ENCODE results near the gene KCNMA1. TPM values are rescaled to one million over a fixed set of nuclear protein-coding genes. Genes with fewer than 3 reads are reported as not detected.

The KCNMA1 gene
- total RNA-seq, 1 experiment from 2014 or later: 0.49 TPM

DNA sequence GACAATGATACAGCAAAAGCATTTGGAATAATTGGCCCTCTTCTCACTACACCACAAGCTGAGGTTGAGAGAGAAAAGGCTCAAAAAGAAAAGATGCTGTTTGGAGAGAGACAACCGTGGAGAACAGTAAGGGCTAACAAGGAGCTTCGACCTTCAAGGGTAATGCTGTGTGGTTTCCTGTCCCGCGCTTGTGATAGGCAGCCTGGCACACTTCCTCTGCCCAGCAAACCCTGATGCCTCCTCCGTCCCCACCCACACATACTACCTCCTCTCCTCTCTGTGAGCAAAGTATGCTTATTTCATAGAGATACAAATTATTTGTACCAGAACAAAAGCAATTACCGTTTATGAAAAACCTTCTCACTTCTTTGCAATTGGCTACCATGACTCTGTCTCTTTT, 755.4 kb downstream of the KCNMA1 start (continued):
- TF ChIP-seq, protein P1, sequence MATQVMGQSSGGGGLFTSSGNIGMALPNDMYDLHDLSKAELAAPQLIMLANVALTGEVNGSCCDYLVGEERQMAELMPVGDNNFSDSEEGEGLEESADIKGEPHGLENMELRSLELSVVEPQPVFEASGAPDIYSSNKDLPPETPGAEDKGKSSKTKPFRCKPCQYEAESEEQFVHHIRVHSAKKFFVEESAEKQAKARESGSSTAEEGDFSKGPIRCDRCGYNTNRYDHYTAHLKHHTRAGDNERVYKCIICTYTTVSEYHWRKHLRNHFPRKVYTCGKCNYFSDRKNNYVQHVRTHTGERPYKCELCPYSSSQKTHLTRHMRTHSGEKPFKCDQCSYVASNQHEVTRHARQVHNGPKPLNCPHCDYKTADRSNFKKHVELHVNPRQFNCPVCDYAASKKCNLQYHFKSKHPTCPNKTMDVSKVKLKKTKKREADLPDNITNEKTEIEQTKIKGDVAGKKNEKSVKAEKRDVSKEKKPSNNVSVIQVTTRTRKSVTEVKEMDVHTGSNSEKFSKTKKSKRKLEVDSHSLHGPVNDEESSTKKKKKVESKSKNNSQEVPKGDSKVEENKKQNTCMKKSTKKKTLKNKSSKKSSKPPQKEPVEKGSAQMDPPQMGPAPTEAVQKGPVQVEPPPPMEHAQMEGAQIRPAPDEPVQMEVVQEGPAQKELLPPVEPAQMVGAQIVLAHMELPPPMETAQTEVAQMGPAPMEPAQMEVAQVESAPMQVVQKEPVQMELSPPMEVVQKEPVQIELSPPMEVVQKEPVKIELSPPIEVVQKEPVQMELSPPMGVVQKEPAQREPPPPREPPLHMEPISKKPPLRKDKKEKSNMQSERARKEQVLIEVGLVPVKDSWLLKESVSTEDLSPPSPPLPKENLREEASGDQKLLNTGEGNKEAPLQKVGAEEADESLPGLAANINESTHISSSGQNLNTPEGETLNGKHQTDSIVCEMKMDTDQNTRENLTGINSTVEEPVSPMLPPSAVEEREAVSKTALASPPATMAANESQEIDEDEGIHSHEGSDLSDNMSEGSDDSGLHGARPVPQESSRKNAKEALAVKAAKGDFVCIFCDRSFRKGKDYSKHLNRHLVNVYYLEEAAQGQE (IDR thresholded peaks at IDR 0.05; ENCODE audit: low read depth): no peak
- TF ChIP-seq POLR2A (IDR thresholded peaks at IDR 0.05; ENCODE audit: borderline replicate concordance, extremely low read depth, insufficient read depth, insufficient read length) (no peak), RAD21 (IDR thresholded peaks at IDR 0.05; ENCODE audit: low read depth) (no peak), SIN3A (IDR thresholded peaks at IDR 0.05; ENCODE audit: low read depth) (no peak), SP1 (IDR thresholded peaks at IDR 0.05; ENCODE audit: low read depth) (no peak), EZH2phosphoT487 (IDR thresholded peaks at IDR 0.05; ENCODE audit: borderline replicate concordance) (no peak)
- TF ChIP-seq, protein P2, sequence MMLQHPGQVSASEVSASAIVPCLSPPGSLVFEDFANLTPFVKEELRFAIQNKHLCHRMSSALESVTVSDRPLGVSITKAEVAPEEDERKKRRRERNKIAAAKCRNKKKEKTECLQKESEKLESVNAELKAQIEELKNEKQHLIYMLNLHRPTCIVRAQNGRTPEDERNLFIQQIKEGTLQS (IDR thresholded peaks at IDR 0.05): no peak

DNA sequence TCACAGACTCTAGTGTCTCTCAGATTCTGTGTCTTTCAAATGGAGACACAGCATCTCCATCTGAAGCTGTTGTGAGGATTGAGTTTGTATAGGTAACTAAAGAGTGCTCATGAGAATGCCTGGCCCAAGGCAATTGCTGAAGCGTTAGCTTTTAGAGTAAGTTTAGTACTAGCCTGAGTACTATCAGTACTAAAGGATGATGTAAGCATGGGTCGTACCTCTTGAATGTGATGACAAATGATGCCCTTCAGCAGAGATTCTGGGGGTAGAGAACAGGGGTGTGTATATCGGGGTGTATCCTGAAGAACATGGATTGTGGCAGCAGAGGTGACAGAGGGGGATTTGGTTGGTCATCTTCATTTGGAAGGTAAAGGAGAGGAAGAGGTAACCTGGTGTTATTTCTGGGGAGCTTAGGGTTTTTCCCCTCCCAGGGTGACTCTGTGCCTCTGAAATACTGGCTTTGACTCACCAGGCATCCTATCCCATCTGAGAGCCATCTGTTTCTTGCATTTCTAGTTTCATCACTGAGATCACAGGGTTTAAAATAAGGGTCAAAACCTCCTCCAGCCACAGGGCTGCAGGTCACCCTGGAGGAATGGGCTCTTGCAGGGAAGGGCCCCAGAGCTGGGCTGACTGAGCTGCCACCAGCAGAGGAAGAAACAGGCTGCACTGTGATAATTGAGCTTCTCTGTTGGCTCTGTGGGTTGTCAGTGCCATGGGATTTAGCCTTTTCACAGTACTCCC, 756.0 kb downstream of the KCNMA1 start:
- Histone ChIP-seq H3K36me3 (ENCODE audit: control insufficient read depth in 1 of 2, insufficient read depth in 2 of 2, low read length in 2 of 2) (no peaks in the 10 kb centered on the region), H2AFZ (ENCODE audit: low read depth, low read length, poor library complexity, severe bottlenecking) (no peak overlapping the region), H3K27ac (ENCODE audit: low read depth, low read length) (no peak overlapping the region), H3K4me1 (ENCODE audit: control insufficient read depth in 1 of 2, insufficient read depth in 2 of 2, low read length in 2 of 2) (no peaks in the 10 kb centered on the region), H3K27me3 (ENCODE audit: insufficient read depth, low read length) (peaks cover 10% of the 10 kb centered on the region; the same call in 1 of the 2 replicates), H3K9me3 (ENCODE audit: control insufficient read depth in 1 of 2, insufficient read depth in 1 of 2, low read depth in 1 of 2, low read length in 2 of 2) (no peaks in the 10 kb centered on the region), H3K9me2 (ENCODE audit: insufficient read depth) (no peaks in the 10 kb centered on the region), H4K20me1 (ENCODE audit: insufficient read depth) (no peaks in the 10 kb centered on the region), H3K79me2 (ENCODE audit: insufficient read depth, low read length) (no peaks in the 10 kb centered on the region), H3K4me3 (replicated peaks in 1 of 2; ENCODE audit: low read depth in 1 of 2, low read length in 2 of 2) (no peak overlapping the region), H3K4me2 (ENCODE audit: low read length) (no peak overlapping the region), H3K9ac (ENCODE audit: low read length) (no peak overlapping the region)
- ChIA-PET RAD21 (ENCODE audit: low non-redundant PET in 1 of 2, low total read pairs in 2 of 2, uncharacterized antibody in 2 of 2, unreplicated experiment in 2 of 2) (no interaction called here), CTCF (no interaction called here), POLR2A (no interaction called here)
- no peak for ATAC-seq
- TF ChIP-seq CEBPB (IDR thresholded peaks at IDR 0.05; ENCODE audit: low read depth): no peak
- TF ChIP-seq, protein P1 (IDR thresholded peaks at IDR 0.05; ENCODE audit: low read depth): no peak
- no peak for TF ChIP-seq EGR1 (IDR thresholded peaks at IDR 0.05; ENCODE audit: low read depth)
- TF ChIP-seq EZH2phosphoT487 (IDR thresholded peaks at IDR 0.05; ENCODE audit: borderline replicate concordance): no peak
- no peak for TF ChIP-seq YY1 (IDR thresholded peaks at IDR 0.05; ENCODE audit: extremely low read depth, insufficient replicate concordance, low read depth, low read length)
- TF ChIP-seq FOSL1 (IDR thresholded peaks at IDR 0.05; ENCODE audit: low read depth): no peak
- TF ChIP-seq SP1 (IDR thresholded peaks at IDR 0.05; ENCODE audit: low read depth): no peak
- TF ChIP-seq SIN3A (IDR thresholded peaks at IDR 0.05; ENCODE audit: low read depth): no peak
- TF ChIP-seq POLR2A (IDR thresholded peaks at IDR 0.05; ENCODE audit: borderline replicate concordance, extremely low read depth, insufficient read depth, insufficient read length): no peak
- no peak for TF ChIP-seq CBX3 (IDR thresholded peaks at IDR 0.05; ENCODE audit: low read depth)
- no peak for TF ChIP-seq POLR2AphosphoS5 (IDR thresholded peaks at IDR 0.05; ENCODE audit: low read depth, low read length)
- TF ChIP-seq, protein P3, sequence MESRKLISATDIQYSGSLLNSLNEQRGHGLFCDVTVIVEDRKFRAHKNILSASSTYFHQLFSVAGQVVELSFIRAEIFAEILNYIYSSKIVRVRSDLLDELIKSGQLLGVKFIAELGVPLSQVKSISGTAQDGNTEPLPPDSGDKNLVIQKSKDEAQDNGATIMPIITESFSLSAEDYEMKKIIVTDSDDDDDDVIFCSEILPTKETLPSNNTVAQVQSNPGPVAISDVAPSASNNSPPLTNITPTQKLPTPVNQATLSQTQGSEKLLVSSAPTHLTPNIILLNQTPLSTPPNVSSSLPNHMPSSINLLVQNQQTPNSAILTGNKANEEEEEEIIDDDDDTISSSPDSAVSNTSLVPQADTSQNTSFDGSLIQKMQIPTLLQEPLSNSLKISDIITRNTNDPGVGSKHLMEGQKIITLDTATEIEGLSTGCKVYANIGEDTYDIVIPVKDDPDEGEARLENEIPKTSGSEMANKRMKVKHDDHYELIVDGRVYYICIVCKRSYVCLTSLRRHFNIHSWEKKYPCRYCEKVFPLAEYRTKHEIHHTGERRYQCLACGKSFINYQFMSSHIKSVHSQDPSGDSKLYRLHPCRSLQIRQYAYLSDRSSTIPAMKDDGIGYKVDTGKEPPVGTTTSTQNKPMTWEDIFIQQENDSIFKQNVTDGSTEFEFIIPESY (IDR thresholded peaks at IDR 0.05; ENCODE audit: extremely low read depth, insufficient replicate concordance, low read length): no peak
- BruUV-seq (replicated peaks): no TSS peak
- intact Hi-C loops (cut with micrococcal nuclease): no loop called here
- no peak for DNase-seq (ENCODE audit: low read depth, low spot score)

Measured in HCT116 (cell line).